NCI-H2081 (cell line): ENCODE results near the gene MKRN2OS.
A peak's percentile ranks its signal among the peaks of the same experiment; 100 is the strongest.

Experiments used
- DNase-seq, 2 experiments: peaks; one replicate each; lab custom pipeline; 2025; lab: John Stamatoyannopoulos, UW

Gene MKRN2OS

GRCh38 chr3:12513694-12514446, 31.4 kb downstream of the MKRN2OS start:
- no peak for DNase-seq

GRCh38 chr3:12512534-12513118, 32.7 kb downstream of the MKRN2OS start:
- no peak for DNase-seq

- DNase-seq: no peak
These were observed 35.8 kb downstream of the MKRN2OS start for GRCh38 chr3:12509466-12509865.

DNA sequence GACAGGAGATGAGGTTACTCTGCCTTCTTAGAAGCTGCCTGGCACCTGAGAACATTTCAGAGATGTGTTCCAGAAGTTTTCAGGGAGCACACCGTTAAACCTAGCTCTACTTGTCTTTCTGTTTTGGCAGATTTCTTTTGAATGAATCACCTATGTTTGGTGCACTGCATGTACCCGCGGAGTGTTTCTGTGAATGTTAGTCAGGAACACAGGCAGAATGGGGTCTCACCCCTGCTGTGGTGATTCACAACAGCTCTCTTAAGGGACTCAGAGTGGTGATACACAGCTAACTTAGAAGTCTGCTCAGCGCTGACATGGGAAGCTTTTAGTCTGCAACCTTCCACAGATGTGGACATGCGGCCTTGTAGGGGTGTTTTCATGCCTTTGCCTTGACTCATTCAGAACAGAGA, 37.0 kb downstream of the MKRN2OS start:
- DNase-seq: no peak

- DNase-seq: no peak
These were observed 37.6 kb downstream of the MKRN2OS start for GRCh38 chr3:12507591-12508281.

DNA sequence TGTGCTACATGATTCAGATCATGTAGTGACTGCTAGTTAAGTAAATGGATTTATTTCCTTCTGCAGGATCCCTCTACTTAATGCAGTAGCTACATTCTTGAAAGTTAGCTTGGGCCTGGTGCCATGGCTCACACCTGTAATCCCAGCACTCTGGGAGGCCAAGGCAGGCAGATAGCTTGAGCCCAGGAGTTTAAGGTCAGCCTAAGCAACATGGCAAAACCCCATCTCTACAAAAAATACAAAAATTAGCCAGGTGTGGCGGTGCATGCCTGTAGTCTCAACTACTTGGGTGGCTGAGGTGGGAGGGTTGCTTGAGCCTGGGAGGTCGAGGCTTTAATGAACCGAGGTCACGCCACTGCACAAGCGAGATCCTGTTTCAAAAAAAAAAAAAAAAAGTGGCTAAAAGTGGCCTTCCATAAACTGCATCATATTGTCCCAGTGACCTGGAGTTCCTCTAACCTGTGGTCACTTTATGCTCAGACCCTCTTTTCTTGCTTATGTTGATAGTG, 39.0 kb downstream of the MKRN2OS start:
- DNase-seq: no peak

DNA sequence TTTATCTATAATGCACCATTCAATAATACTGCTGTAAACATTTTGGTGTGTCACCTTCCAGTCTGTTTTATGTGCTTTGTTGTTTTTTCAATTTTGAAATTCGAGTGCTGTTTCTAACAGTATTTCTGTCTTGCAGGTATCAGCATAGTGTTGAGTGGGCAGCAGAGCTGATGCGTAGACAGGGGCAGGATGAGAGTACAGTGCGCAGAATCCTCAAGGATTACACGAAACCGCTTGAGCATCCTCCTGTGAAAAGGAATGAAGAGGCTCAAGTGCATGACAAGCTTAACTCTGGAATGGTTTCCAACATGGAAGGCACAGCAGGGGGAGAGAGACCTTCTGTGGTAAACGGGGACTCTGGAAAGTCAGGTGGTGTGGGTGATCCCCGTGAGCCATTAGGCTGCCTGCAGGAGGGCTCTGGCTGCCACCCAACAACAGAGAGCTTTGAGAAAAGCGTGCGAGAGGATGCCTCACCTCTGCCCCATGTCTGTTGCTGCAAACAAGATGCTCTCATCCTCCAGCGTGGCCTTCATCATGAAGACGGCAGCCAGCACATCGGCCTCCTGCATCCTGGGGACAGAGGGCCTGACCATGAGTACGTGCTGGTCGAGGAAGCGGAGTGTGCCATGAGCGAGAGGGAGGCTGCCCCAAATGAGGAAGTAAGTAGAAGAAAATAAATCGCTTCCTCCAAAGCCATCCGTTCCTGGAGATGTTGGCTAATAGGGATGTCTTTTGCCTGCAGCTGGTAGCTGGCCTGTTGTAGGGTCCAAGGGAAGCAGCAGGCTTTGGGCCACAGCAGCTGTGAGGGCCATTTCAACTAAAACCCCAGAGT, 42.0 kb downstream of the MKRN2OS start:
- DNase-seq: peak in 1 of 2 experiments; percentile 11

DNA sequence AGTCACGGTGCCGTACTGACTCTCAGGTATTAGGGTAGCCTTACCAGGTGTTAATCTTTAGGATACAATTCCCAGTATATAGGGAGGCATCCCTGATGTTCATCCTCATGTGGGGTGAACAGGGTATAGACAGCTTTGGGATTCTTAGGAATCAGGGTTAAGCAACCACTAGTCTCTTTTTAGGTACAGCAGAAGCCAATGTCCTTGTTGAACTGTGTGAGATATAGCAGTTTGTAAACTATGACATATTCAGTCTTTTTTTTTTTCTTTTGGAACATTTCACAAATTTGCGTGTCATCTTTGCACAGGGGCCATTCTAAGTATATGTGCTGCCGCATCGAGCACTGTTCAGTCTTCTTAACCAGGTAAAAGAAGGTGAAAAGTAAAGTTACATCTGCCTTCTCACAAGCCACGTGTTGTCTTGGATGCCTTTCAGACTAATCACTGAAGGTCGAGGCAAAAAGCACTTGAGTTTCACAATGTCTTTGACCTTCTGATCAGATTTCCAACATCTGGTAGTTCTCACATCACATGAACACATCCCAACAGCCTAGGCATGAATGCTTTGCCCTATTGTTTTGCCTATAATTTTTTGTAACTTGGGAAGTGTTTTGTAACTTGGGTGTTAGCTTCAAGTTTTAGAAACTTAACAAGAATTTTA, 43.8 kb downstream of the MKRN2OS start:
- no peak for DNase-seq

DNA sequence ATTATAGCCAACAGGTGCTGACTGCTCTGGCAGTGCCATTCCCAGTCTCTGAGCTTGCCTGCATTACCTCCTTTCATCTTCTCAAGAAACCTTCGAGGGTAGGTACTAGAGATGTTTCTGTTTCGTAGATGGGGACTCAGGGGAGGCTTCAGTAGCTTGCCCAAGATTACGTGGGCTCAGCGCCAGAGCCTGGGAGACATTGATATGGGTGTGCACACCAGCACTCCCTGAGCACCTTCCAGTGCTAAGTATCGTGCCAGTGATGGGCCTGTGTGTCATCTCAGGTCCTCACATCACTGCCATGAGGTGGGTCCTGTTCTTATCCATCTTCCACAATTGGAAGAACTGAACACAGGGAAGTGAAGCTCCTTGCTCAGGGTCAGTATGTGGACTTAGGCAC, 45.8 kb downstream of the MKRN2OS start:
- DNase-seq: no peak

- no peak for DNase-seq
These were observed 48.9 kb downstream of the MKRN2OS start for GRCh38 chr3:12496453-12496761.

- DNase-seq: no peak
These were observed 49.4 kb downstream of the MKRN2OS start for GRCh38 chr3:12495749-12496452.

GRCh38 chr3:12490547-12490946, 54.8 kb downstream of the MKRN2OS start:
- DNase-seq: no peak

- DNase-seq: no peak
These were observed 55.5 kb downstream of the MKRN2OS start for GRCh38 chr3:12489832-12490231.
